A549 (cell line): Measurements from ENCODE around the gene PRKCD.

Source experiments
- CEBPB ChIP-seq, 2 experiments: fragments of >200 bp in 1 of 2; sonication (Bioruptor Twin) in 1 of 2; formaldehyde crosslinking in 1 of 2; IDR thresholded peaks; 2 replicates each; pipeline ENCODE4 v1.6.1; 2012 to 2016
- ELK1 ChIP-seq: fragments of 150-350 bp; IDR thresholded peaks from 2 replicates; pipeline ENCODE4 v1.6.1; 2014; ENCODE audit warnings: low read depth, mild to moderate bottlenecking, low read length
- HDAC2 ChIP-seq: fragments of 200-600 bp; sonication (generic); IDR thresholded peaks from 2 replicates; pipeline ENCODE4 v1.6.1; 2016
- POLR2A ChIP-seq: IDR thresholded peaks from 2 replicates; pipeline ENCODE4 v1.6.1; 2012; ENCODE audit warnings: mild to moderate bottlenecking, low read length
- TF ChIP-seq, protein P1 (sequence below): fragments of >200 bp; sonication (Bioruptor Twin); formaldehyde crosslinking; IDR thresholded peaks from 3 replicates; pipeline ENCODE4 v1.5.1; 2016

- TF ChIP-seq POLR2A (no peak), ELK1 (no peak), HDAC2 (no peak), CEBPB (IDR thresholded peaks at IDR 0.05) (no peak)
- TF ChIP-seq, protein P1, sequence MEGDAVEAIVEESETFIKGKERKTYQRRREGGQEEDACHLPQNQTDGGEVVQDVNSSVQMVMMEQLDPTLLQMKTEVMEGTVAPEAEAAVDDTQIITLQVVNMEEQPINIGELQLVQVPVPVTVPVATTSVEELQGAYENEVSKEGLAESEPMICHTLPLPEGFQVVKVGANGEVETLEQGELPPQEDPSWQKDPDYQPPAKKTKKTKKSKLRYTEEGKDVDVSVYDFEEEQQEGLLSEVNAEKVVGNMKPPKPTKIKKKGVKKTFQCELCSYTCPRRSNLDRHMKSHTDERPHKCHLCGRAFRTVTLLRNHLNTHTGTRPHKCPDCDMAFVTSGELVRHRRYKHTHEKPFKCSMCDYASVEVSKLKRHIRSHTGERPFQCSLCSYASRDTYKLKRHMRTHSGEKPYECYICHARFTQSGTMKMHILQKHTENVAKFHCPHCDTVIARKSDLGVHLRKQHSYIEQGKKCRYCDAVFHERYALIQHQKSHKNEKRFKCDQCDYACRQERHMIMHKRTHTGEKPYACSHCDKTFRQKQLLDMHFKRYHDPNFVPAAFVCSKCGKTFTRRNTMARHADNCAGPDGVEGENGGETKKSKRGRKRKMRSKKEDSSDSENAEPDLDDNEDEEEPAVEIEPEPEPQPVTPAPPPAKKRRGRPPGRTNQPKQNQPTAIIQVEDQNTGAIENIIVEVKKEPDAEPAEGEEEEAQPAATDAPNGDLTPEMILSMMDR: no peak
Measured at GRCh38 chr3:53171064-53171418, 10.0 kb downstream of the PRKCD start.
